HEK293 (cell line): ENCODE measurements around the gene LYL1.

Experiments
- CTCF ChIA-PET: fragments of 350-600 bp; formaldehyde crosslinking; extraction: SDS; loops from one replicate; lab custom pipeline; 2021; ENCODE audit warnings: antibody characterized with exemption; lab: Yijun Ruan, JAX
- POLR2A ChIA-PET: fragments of 300-600 bp; formaldehyde crosslinking; extraction: SDS; loops from one replicate; lab custom pipeline; 2020; ENCODE audit warnings: antibody characterized with exemption, inconsistent platforms; lab: Yijun Ruan, JAX
- H3K27ac ChIP-seq: fragments of 200-500 bp; sonication (Bioruptor generic); 2 replicates; pipeline ENCODE4 v1.5.1; 2014; ENCODE audit warnings: low read depth, low read length, control low read depth, inconsistent platforms; ENCODE audit errors: extremely low read depth
- H3K36me3 ChIP-seq, 2 experiments: fragments of 200-500 bp in 1 of 2; sonication (Bioruptor generic) in 1 of 2; 1 replicate in 1 of 2; 2 replicates in 1 of 2; pipeline ENCODE4 v1.5.1; 2014 to 2017; ENCODE audit warnings: inconsistent platforms in 2 of 2, low read length in 2 of 2; ENCODE audit not compliant: control insufficient read depth in 2 of 2, insufficient read depth in 1 of 2
- H3K4me1 ChIP-seq: fragments of 200-500 bp; sonication (Bioruptor generic); 2 replicates; pipeline ENCODE4 v1.5.1; 2014; ENCODE audit warnings: mild to moderate bottlenecking, low read length, inconsistent platforms; ENCODE audit not compliant: control insufficient read depth, insufficient read depth
- H3K4me3 ChIP-seq: 2 replicates; pipeline ENCODE4 v1.5.1; 2011; ENCODE audit warnings: low read depth, mild to moderate bottlenecking, control low read depth, low read length, moderate library complexity
- H3K9me3 ChIP-seq: fragments of 200-500 bp; sonication (Bioruptor generic); 2 replicates; pipeline ENCODE4 v1.5.1; 2014; ENCODE audit warnings: low read depth, low read length, inconsistent platforms; ENCODE audit not compliant: control insufficient read depth, insufficient read depth
- AEBP2 ChIP-seq: fragments of 450-650 bp; formaldehyde crosslinking; IDR thresholded peaks from 2 replicates; pipeline ENCODE4 v1.5.1; 2016; ENCODE audit warnings: missing biosample characterization, missing genetic modification characterization, borderline replicate concordance
- HOXC10 ChIP-seq: sonication (generic); formaldehyde crosslinking; IDR thresholded peaks from 2 replicates; pipeline ENCODE4 v1.8.1; 2023; ENCODE audit warnings: mild to moderate bottlenecking, missing genetic modification reagents
- SP2 ChIP-seq: fragments of 450-650 bp; formaldehyde crosslinking; IDR thresholded peaks from 2 replicates; pipeline ENCODE4 v1.5.1; 2016; ENCODE audit warnings: missing biosample characterization, missing genetic modification characterization
- WT1 ChIP-seq: fragments of 450-650 bp; formaldehyde crosslinking; IDR thresholded peaks from 2 replicates; pipeline ENCODE4 v1.5.1; 2016; ENCODE audit warnings: missing biosample characterization, missing genetic modification characterization
- ZBTB26 ChIP-seq: fragments of 450-650 bp; formaldehyde crosslinking; optimal IDR thresholded peaks from 2 replicates; pipeline ENCODE3; 2016; ENCODE audit warnings: missing biosample characterization, mild to moderate bottlenecking, missing genetic modification characterization
- ZNF132 ChIP-seq: fragments of 450-650 bp; formaldehyde crosslinking; IDR thresholded peaks from 2 replicates; pipeline ENCODE4 v1.5.1; 2017; ENCODE audit warnings: missing biosample characterization, missing genetic modification characterization, borderline replicate concordance
- ZNF169 ChIP-seq: fragments of 450-650 bp; formaldehyde crosslinking; IDR thresholded peaks from 2 replicates; pipeline ENCODE4 v1.5.1; 2016; ENCODE audit warnings: missing biosample characterization, missing genetic modification characterization
- ZNF202 ChIP-seq: fragments of 450-650 bp; formaldehyde crosslinking; IDR thresholded peaks from 2 replicates; pipeline ENCODE4 v1.5.1; 2016; ENCODE audit warnings: missing biosample characterization, missing genetic modification characterization, borderline replicate concordance
- ZNF324 ChIP-seq: fragments of 450-650 bp; formaldehyde crosslinking; IDR thresholded peaks from 2 replicates; pipeline ENCODE4 v1.5.1; 2016; ENCODE audit warnings: missing biosample characterization, missing genetic modification characterization
- ZNF423 ChIP-seq: fragments of 450-650 bp; formaldehyde crosslinking; IDR thresholded peaks from 2 replicates; pipeline ENCODE4 v1.5.1; 2016; ENCODE audit warnings: missing biosample characterization, missing genetic modification characterization
- ZNF530 ChIP-seq: fragments of 450-650 bp; formaldehyde crosslinking; IDR thresholded peaks from 2 replicates; pipeline ENCODE4 v1.5.1; 2016; ENCODE audit warnings: low read depth, missing biosample characterization, missing genetic modification characterization
- ZNF555 ChIP-seq: fragments of 450-650 bp; formaldehyde crosslinking; conservative IDR thresholded peaks from 2 replicates; pipeline ENCODE4 v1.5.1; 2017; ENCODE audit warnings: missing biosample characterization, mild to moderate bottlenecking, missing genetic modification characterization, inconsistent platforms
- ZNF560 ChIP-seq: fragments of 450-650 bp; formaldehyde crosslinking; IDR thresholded peaks from 2 replicates; pipeline ENCODE4 v1.5.1; 2017; ENCODE audit warnings: missing biosample characterization, missing genetic modification characterization, borderline replicate concordance
- ZNF623 ChIP-seq: fragments of 450-650 bp; formaldehyde crosslinking; IDR thresholded peaks from 2 replicates; pipeline ENCODE4 v1.5.1; 2016; ENCODE audit warnings: missing biosample characterization, missing genetic modification characterization
- ZNF660 ChIP-seq: fragments of 450-650 bp; IDR thresholded peaks from 2 replicates; pipeline ENCODE4 v1.5.1; 2018; ENCODE audit warnings: missing biosample characterization, mild to moderate bottlenecking, missing genetic modification characterization
- ZSCAN18 ChIP-seq: fragments of 450-650 bp; formaldehyde crosslinking; IDR thresholded peaks from 2 replicates; pipeline ENCODE4 v1.5.1; 2016; ENCODE audit warnings: missing biosample characterization, missing genetic modification characterization
- ZXDB ChIP-seq: fragments of 450-650 bp; formaldehyde crosslinking; IDR thresholded peaks from 2 replicates; pipeline ENCODE4 v1.5.1; 2016; ENCODE audit warnings: missing biosample characterization, missing genetic modification characterization
- TF ChIP-seq, protein P1 (sequence below): fragments of 450-650 bp; formaldehyde crosslinking; IDR thresholded peaks from 2 replicates; pipeline ENCODE4 v1.5.1; 2017; ENCODE audit warnings: missing biosample characterization, missing genetic modification characterization
- TF ChIP-seq, protein P2 (sequence below): fragments of 450-650 bp; formaldehyde crosslinking; IDR thresholded peaks from 2 replicates; pipeline ENCODE4 v1.5.1; 2016; ENCODE audit warnings: missing biosample characterization, missing genetic modification characterization, borderline replicate concordance

Gene LYL1

GRCh38 chr19:13097463-13098258 lies 5.0 kb downstream of the LYL1 start:
- POLR2A ChIA-PET, result no interaction called here
- TF ChIP-seq, protein P1, sequence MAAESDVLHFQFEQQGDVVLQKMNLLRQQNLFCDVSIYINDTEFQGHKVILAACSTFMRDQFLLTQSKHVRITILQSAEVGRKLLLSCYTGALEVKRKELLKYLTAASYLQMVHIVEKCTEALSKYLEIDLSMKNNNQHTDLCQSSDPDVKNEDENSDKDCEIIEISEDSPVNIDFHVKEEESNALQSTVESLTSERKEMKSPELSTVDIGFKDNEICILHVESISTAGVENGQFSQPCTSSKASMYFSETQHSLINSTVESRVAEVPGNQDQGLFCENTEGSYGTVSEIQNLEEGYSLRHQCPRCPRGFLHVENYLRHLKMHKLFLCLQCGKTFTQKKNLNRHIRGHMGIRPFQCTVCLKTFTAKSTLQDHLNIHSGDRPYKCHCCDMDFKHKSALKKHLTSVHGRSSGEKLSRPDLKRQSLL, result no peak
- no peak for TF ChIP-seq WT1
- TF ChIP-seq AEBP2 (tag by site-specific recombination), result no peak
- TF ChIP-seq, protein P2, sequence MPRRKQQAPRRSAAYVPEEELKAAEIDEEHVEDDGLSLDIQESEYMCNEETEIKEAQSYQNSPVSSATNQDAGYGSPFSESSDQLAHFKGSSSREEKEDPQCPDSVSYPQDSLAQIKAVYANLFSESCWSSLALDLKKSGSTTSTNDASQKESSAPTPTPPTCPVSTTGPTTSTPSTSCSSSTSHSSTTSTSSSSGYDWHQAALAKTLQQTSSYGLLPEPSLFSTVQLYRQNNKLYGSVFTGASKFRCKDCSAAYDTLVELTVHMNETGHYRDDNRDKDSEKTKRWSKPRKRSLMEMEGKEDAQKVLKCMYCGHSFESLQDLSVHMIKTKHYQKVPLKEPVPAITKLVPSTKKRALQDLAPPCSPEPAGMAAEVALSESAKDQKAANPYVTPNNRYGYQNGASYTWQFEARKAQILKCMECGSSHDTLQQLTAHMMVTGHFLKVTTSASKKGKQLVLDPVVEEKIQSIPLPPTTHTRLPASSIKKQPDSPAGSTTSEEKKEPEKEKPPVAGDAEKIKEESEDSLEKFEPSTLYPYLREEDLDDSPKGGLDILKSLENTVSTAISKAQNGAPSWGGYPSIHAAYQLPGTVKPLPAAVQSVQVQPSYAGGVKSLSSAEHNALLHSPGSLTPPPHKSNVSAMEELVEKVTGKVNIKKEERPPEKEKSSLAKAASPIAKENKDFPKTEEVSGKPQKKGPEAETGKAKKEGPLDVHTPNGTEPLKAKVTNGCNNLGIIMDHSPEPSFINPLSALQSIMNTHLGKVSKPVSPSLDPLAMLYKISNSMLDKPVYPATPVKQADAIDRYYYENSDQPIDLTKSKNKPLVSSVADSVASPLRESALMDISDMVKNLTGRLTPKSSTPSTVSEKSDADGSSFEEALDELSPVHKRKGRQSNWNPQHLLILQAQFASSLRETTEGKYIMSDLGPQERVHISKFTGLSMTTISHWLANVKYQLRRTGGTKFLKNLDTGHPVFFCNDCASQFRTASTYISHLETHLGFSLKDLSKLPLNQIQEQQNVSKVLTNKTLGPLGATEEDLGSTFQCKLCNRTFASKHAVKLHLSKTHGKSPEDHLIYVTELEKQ (tag by site-specific recombination), result no peak
- TF ChIP-seq ZBTB26 (tag by site-specific recombination), result peak; percentile 31
- no peak for TF ChIP-seq ZNF623 (tag by site-specific recombination)
- no peak for TF ChIP-seq ZNF202 (tag by site-specific recombination)
- no peak for TF ChIP-seq ZSCAN18 (tag by site-specific recombination)
- no peak for TF ChIP-seq HOXC10 (CRISPR knock-in tag)
- TF ChIP-seq ZNF169 (tag by site-specific recombination), result no peak
- TF ChIP-seq SP2, result 0 out of 2 replicates have a peak, but pooled peaks have one; percentile 7
- no peak for TF ChIP-seq ZNF324 (tag by site-specific recombination)
- H3K9me3 ChIP-seq, result no peaks in the 10 kb centered on the region
- H3K4me1 ChIP-seq, result no peaks in the 10 kb centered on the region
- CTCF ChIA-PET, result interaction anchor here (0.5 kb wide), 1 partner anchor 120 kb away, joined by 4 read pairs; no protein-coding TSS in a partner anchor
- H3K4me3 ChIP-seq, result no peak overlapping the region
- H3K36me3 ChIP-seq, result peaks cover 0 to 16% of the 10 kb centered on the region in 2 experiments; a peak in 1 of 3 replicates
- no peak overlapping the region for H3K27ac ChIP-seq

- H3K4me3 ChIP-seq, result no peak overlapping the region
- H3K36me3 ChIP-seq, result peaks cover 0 to 16% of the 10 kb centered on the region in 2 experiments; a peak in 1 of 3 replicates
- CTCF ChIA-PET, result interaction anchor here (0.5 to 0.6 kb wide), 2 partner anchors 42 to 120 kb away, joined by 4 to 5 read pairs; no protein-coding TSS in a partner anchor
- H3K4me1 ChIP-seq, result no peaks in the 10 kb centered on the region
- no peaks in the 10 kb centered on the region for H3K9me3 ChIP-seq
- POLR2A ChIA-PET, result no interaction called here
- no peak overlapping the region for H3K27ac ChIP-seq
- TF ChIP-seq ZNF530 (tag by site-specific recombination) (no peak), ZNF132 (tag by site-specific recombination) (no peak), ZXDB (tag by site-specific recombination) (no peak), ZNF660 (tag by site-specific recombination) (no peak), ZNF423 (tag by site-specific recombination) (no peak), ZNF555 (tag by site-specific recombination) (no peak), ZNF560 (tag by site-specific recombination) (no peak)
Measured at GRCh38 chr19:13097033-13097462, 5.6 kb downstream of the LYL1 start.
